ENCODE measurements around the gene NIFK. TPM values are rescaled to one million over a fixed set of nuclear protein-coding genes. Genes with fewer than 3 reads are reported as not detected.

NIFK gene
- total and polyA plus RNA-seq, 9 donors: 33.0 to 82.1 (median 49.9) TPM

DNA sequence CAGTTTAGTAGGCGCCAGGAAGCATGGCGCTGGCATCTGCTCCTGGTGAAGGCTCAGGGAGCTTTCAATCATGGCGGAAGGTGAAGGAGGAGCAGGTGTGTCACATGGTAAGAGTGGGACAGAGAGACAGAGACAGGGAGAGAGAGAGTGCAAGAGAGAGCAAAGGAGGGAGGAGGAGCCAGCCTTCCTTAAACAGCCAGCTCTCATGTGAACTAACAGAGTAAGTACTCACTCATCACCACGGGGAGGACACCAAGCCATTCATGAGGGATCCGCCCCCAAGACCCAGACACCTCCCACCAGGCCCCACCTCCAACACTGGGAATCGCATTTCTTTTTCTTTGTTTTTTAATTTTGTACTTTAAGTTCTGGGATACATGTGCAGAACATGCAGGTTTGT lies 46.6 kb downstream of the NIFK start:
- intact Hi-C loops (cut with DNase I): no loop called here
- TF ChIP-seq, protein P1, sequence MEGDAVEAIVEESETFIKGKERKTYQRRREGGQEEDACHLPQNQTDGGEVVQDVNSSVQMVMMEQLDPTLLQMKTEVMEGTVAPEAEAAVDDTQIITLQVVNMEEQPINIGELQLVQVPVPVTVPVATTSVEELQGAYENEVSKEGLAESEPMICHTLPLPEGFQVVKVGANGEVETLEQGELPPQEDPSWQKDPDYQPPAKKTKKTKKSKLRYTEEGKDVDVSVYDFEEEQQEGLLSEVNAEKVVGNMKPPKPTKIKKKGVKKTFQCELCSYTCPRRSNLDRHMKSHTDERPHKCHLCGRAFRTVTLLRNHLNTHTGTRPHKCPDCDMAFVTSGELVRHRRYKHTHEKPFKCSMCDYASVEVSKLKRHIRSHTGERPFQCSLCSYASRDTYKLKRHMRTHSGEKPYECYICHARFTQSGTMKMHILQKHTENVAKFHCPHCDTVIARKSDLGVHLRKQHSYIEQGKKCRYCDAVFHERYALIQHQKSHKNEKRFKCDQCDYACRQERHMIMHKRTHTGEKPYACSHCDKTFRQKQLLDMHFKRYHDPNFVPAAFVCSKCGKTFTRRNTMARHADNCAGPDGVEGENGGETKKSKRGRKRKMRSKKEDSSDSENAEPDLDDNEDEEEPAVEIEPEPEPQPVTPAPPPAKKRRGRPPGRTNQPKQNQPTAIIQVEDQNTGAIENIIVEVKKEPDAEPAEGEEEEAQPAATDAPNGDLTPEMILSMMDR (IDR thresholded peaks at IDR 0.05): no peak
- no peak for TF ChIP-seq POLR2A (IDR thresholded peaks at IDR 0.05)
- TF ChIP-seq EP300 (IDR thresholded peaks at IDR 0.05): no peak

GRCh38 chr2:121689356-121689755 lies 47.3 kb downstream of the NIFK start:
- DNase-seq: peak in 1 of 5 donors; percentile 34
- Histone ChIP-seq H3K4me3 (no peak overlapping the region), H3K9me3 (no peaks in the 10 kb centered on the region), H3K36me3 (no peaks in the 10 kb centered on the region), H3K4me1 (ENCODE audit: insufficient read depth) (no peaks in the 10 kb centered on the region), H3K27me3 (no peaks in the 10 kb centered on the region), H3K27ac (no peak overlapping the region)
- TF ChIP-seq POLR2A (IDR thresholded peaks at IDR 0.05) (no peak), EP300 (IDR thresholded peaks at IDR 0.05) (no peak)
- intact Hi-C loops (cut with DNase I): no loop called here
- WGBS, 3 donors: 35 to 40% (median 39%) methylated on average over 4 of the region's 4 CpGs

More for the DNA sequence above, 46.6 kb downstream of the NIFK start:
- H3K27ac ChIP-seq: no peak overlapping the region
- H3K36me3 ChIP-seq: no peaks in the 10 kb centered on the region
- no peaks in the 10 kb centered on the region for H3K9me3 ChIP-seq
- H3K27me3 ChIP-seq: no peaks in the 10 kb centered on the region
- no peaks in the 10 kb centered on the region for H3K4me1 ChIP-seq (ENCODE audit: insufficient read depth)
- no peak for DNase-seq
- H3K4me3 ChIP-seq: no peak overlapping the region
- 86 to 92% (median 88%) methylated on average over 6 of the region's 6 CpGs for WGBS, 3 donors

- Histone ChIP-seq H3K27ac (no peak overlapping the region), H3K27me3 (no peaks in the 10 kb centered on the region), H3K4me1 (ENCODE audit: insufficient read depth) (no peaks in the 10 kb centered on the region), H3K4me3 (no peak overlapping the region), H3K36me3 (no peaks in the 10 kb centered on the region), H3K9me3 (no peaks in the 10 kb centered on the region)
- TF ChIP-seq POLR2A (IDR thresholded peaks at IDR 0.05) (no peak), EP300 (IDR thresholded peaks at IDR 0.05) (no peak)
- TF ChIP-seq, protein P1 (IDR thresholded peaks at IDR 0.05): no peak
- 95 to 98% (median 96%) methylated on average over 2 of the region's 2 CpGs for WGBS, 3 donors
- intact Hi-C loops (cut with DNase I): no loop called here
- DNase-seq: no peak
Measured at GRCh38 chr2:121688820-121689219, 47.9 kb downstream of the NIFK start.

DNA sequence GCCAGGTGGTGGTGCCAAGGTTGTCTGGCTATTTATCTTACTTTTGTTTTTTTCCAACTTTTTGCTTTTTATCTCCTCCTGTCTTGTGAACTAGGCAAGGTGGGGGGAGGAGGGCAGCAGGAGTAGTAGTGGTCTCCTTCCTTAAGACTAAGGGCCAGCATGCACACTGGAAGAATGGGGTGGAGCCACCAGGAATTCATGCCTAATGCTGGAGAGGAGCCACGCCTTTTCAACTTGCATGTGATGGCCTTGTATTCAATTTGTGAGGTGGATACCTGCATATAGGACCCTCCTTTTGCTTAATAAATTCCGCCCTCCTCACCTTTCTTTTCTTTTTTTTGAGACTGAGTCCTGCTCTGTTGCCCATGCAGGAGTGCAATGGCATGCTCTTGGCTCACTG lies 49.8 kb downstream of the NIFK start:
- Histone ChIP-seq H3K36me3 (no peaks in the 10 kb centered on the region), H3K27ac (no peak overlapping the region), H3K4me1 (ENCODE audit: insufficient read depth) (no peaks in the 10 kb centered on the region), H3K27me3 (no peaks in the 10 kb centered on the region), H3K9me3 (no peaks in the 10 kb centered on the region), H3K4me3 (no peak overlapping the region)
- TF ChIP-seq POLR2A (IDR thresholded peaks at IDR 0.05): no peak
- no peak for TF ChIP-seq EP300 (IDR thresholded peaks at IDR 0.05)
- TF ChIP-seq, protein P1 (IDR thresholded peaks at IDR 0.05): no peak
- 87 to 97% (median 95%) methylated on average over 2 of the region's 2 CpGs for WGBS, 3 donors
- intact Hi-C loops (cut with DNase I): no loop called here
- DNase-seq: no peak

DNA sequence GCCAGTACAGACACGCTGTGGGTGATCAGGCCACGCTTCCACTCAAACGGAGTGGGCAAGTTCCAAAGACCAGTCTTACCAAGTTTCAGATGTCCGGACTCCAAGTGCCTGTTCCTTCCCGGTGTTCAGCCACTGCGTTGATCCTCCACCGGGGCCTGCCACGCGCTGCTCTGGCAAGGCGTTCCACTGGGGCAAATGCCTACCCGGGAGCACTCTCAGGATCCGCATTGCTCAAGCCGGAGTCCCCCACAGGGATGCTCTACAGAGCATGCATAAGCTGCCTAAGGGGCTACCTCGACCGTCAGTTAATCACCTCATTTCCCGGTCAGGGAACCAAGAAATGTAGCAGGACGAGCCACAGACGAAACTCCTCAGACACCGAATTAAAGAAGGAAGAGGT lies 50.5 kb downstream of the NIFK start:
- intact Hi-C loops (cut with DNase I): no loop called here
- no peak for DNase-seq
- WGBS, 3 donors: 85 to 91% (median 88%) methylated on average over 19 of the region's 19 CpGs

More for the DNA sequence above, 50.5 kb downstream of the NIFK start:
- no peaks in the 10 kb centered on the region for H3K4me1 ChIP-seq (ENCODE audit: insufficient read depth)
- no peaks in the 10 kb centered on the region for H3K27me3 ChIP-seq
- H3K9me3 ChIP-seq: no peaks in the 10 kb centered on the region
- TF ChIP-seq, protein P1 (IDR thresholded peaks at IDR 0.05): no peak
- TF ChIP-seq POLR2A (IDR thresholded peaks at IDR 0.05) (no peak), EP300 (IDR thresholded peaks at IDR 0.05) (no peak)
- no peaks in the 10 kb centered on the region for H3K36me3 ChIP-seq
- H3K27ac ChIP-seq: no peak overlapping the region
- no peak overlapping the region for H3K4me3 ChIP-seq
